Lower leg skin (tissue), 4 donors: ENCODE results near the gene JDP2. TPM values are rescaled to one million over a fixed set of nuclear protein-coding genes. Genes with fewer than 3 reads are reported as not detected.

ENCODE experiments used
- DNase-seq, 2 donors: peaks; one replicate each; pipeline ENCODE4 v3.0.0-alpha.2; 2019; ENCODE audit warnings: low spot score in 2 of 2
- H3K4me3 ChIP-seq: fragments of 200-600 bp; sonication (generic); 2 replicates; pipeline ENCODE4 v1.5.1; 2017; ENCODE audit warnings: mild to moderate bottlenecking, low read depth; ENCODE audit not compliant: poor library complexity, severe bottlenecking
- POLR2A ChIP-seq, 2 donors: fragments of 450-650 bp; IDR thresholded peaks; one replicate each; pipeline ENCODE4 v1.6.1; 2016 to 2017; ENCODE audit warnings: antibody characterized with exemption in 2 of 2, mild to moderate bottlenecking in 1 of 2, moderate library complexity in 1 of 2
- WGBS, 2 donors: methylation state at CpG; one replicate each; pipeline ENCODE4 v1.1.5; 2018; 5-methylcytosine and 5-hydroxymethylcytosine counted together
- intact Hi-C: fragments of 100-400 bp; cut with DNase I; formaldehyde crosslinking; loops from one replicate; pipeline ENCODE4 v1.15.0; 2023; ENCODE audit warnings: low total_unique reads
- total RNA-seq, 4 donors: library from RNA; depleted of rRNA; stranded (reverse); fragments of >200 nt; gene quantifications; one replicate each; pipeline ENCODE4 v1.1.0, GENCODE V29; 2016
- TF ChIP-seq, protein P1 (sequence below), 3 donors: fragments of 450-650 bp; IDR thresholded peaks; one replicate each; pipeline ENCODE4 v1.5.1; 2016; ENCODE audit warnings: antibody characterized with exemption in 3 of 3, mild to moderate bottlenecking in 3 of 3, moderate library complexity in 2 of 3

The JDP2 gene
- total RNA-seq, 4 donors from 2014 or later, result 31.7 to 53.9 (median 36.0) TPM

DNA sequence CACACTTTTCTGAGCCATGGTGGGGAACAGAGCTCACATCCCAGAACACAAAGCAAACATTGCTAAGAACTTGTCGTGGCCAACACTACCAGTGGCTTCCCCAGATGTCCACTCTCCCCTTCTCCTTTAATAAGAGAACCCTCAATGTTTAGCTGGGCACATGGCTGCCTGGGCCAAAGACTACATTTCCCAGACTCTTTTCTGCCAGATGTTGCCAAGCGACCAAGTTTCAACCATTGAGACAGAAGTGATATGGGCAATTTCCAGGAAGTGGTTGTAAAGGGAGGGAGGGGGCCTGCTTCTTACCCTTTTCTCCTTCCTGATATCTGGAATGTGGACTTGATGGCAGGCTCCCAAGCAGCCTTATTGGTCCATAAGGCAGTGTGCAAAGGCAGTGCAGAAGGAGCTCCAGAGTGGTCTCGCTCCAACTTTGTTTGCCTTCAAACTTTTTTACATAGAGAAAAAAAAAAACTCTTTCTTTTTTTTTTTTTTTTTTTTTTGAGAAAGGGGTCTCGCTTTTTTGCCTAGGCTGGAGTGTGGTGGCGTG lies 24.9 kb upstream of the JDP2 start:
- no peak overlapping the region for H3K4me3 ChIP-seq
- no peak for TF ChIP-seq POLR2A (IDR thresholded peaks at IDR 0.05)
- TF ChIP-seq, protein P1, sequence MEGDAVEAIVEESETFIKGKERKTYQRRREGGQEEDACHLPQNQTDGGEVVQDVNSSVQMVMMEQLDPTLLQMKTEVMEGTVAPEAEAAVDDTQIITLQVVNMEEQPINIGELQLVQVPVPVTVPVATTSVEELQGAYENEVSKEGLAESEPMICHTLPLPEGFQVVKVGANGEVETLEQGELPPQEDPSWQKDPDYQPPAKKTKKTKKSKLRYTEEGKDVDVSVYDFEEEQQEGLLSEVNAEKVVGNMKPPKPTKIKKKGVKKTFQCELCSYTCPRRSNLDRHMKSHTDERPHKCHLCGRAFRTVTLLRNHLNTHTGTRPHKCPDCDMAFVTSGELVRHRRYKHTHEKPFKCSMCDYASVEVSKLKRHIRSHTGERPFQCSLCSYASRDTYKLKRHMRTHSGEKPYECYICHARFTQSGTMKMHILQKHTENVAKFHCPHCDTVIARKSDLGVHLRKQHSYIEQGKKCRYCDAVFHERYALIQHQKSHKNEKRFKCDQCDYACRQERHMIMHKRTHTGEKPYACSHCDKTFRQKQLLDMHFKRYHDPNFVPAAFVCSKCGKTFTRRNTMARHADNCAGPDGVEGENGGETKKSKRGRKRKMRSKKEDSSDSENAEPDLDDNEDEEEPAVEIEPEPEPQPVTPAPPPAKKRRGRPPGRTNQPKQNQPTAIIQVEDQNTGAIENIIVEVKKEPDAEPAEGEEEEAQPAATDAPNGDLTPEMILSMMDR (IDR thresholded peaks at IDR 0.05), result no peak
- 95 to 98% methylated on average over 5 of the region's 5 CpGs for WGBS, 2 donors
- DNase-seq, result peak in 1 of 2 donors; percentile 60
- intact Hi-C loops, result no loop called here

DNA sequence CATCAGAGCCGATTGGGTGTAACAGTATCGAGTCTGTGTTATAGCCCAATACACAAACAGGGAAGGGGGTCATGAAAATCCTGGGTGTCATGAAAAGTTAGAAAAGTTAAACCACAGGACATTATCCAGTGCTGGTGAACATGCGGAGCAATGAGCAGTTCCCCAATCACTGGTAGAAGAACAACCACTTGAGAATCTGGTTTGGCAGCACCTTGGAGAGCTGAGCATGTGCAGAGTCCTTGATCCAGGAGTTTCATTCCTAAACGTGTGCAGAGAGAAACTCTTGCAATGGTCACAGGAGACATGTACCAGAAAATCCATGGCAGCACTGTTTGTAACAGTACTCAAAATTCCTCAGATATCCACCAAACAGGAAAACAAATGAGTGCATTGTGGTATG lies 23.0 kb upstream of the JDP2 start:
- DNase-seq, result peak in 1 of 2 donors; percentile 34
- no peak for TF ChIP-seq POLR2A (IDR thresholded peaks at IDR 0.05)
- TF ChIP-seq, protein P1 (IDR thresholded peaks at IDR 0.05), result no peak
- WGBS, 2 donors, result 72 to 77% methylated on average over 4 of the region's 4 CpGs
- H3K4me3 ChIP-seq, result no peak overlapping the region
- intact Hi-C loops, result no loop called here

DNA sequence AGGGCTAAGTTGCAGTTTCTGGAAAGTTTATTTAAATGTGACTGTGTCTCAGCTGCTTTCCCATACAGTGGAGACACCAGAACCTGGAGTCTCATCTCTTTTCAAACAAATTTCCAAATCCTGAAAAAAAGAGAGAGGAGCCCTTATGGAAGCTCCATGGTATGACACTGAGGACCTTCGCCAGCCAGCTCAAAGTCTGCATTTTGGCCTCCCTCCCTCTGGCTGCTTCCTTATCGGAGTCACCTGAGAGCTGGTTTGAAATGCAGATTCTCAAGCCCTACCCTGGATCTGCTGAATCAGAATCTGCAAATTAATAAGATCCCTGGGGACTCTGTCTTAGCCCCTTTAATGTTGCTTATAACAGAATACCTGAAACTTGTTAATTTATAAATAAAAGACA lies 21.7 kb upstream of the JDP2 start:
- peak in 1 of 2 donors; percentile 50 for DNase-seq
- intact Hi-C loops, result no loop called here
- WGBS, 2 donors, result 93 to 95% methylated on average over 2 of the region's 2 CpGs
- TF ChIP-seq, protein P1 (IDR thresholded peaks at IDR 0.05), result no peak
- TF ChIP-seq POLR2A (IDR thresholded peaks at IDR 0.05), result no peak
- H3K4me3 ChIP-seq, result no peak overlapping the region

DNA sequence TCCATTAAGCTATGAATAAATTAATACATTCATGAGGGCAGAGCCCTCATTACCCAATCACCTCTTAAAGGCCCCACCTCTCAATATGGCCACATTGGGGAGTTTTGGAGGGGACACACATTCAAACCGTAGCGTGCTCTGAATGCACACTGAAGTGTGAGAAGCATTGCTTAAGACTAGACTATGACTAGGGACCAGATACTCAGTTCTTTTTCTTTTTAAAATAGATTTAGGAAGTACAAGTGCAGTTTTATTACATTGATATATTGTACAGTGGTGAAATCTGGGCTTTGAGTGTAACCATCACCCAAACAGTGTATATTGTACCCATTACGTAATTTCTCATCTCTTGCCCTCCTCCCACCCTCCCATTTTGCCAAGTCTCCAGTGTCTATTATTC lies 21.0 kb upstream of the JDP2 start:
- 86 to 88% methylated on average over 3 of the region's 3 CpGs for WGBS, 2 donors
- no peak for DNase-seq
- intact Hi-C loops, result no loop called here
- no peak for TF ChIP-seq POLR2A (IDR thresholded peaks at IDR 0.05)
- no peak overlapping the region for H3K4me3 ChIP-seq

DNA sequence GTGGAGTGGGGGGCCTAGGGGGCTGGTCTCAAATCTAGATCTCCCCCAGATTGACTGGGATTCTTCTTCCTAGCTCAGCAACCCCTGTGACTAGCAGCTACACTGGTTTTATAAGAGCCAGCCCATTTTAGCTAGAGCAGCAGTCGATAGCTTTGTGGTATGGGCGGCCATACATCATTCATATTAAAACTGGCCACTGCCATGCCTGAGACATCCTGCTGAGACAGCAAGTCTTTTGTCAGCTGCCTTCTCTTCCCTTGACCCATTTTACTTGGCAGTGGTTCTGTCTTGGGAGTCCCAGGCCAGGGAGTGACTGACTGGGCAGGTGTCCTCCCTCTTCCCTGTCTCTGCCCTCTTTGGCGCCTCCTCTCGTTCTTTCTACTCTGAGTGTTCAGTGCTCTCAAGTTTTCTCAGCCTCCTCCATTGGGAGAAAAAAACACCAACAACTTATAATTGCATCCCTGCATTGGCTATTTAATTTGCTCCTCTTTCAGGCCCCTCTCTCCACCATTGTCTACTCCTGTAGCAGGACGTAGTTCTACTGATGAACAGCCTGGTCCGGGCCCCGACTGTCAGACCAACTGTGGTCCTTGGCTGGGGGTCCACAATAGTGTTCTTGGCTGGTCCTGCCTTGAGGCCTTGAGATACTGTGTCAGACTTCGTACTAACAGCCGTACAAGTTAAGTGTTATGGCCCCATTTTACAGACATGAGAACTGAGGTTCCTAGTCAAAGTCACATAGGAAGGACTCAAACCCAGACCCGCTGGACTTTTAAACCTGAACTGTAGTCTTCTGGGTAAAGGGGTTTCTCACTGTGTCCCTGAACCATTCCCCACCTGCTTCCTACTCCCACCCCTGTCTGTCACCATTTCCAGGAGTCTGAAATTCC lies 18.3 kb upstream of the JDP2 start:
- peak in 1 of 2 donors; percentile 46 for DNase-seq
- intact Hi-C loops, result no loop called here
- WGBS, 2 donors, result 89 to 90% methylated on average over 10 of the region's 10 CpGs
- TF ChIP-seq POLR2A (IDR thresholded peaks at IDR 0.05), result no peak
- TF ChIP-seq, protein P1 (IDR thresholded peaks at IDR 0.05), result no peak
- no peak overlapping the region for H3K4me3 ChIP-seq

DNA sequence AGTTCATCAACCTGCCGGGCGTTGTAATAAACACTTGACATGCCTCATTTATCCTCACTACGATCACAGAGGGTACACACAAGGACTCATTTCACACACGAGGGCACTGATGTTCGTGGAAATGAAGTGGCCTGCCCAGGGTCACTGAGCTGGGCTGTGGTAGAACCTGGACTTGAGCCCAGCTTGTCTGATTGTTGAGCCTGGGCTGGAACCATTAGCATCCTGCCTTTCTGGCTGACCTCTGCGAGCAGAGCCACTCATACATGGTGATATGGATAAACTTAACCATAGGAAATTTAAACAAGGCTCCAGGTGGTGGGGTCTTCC lies 16.6 kb upstream of the JDP2 start:
- intact Hi-C loops, result no loop called here

More for the DNA sequence above, 16.6 kb upstream of the JDP2 start:
- DNase-seq, result peak in 1 of 2 donors; percentile 40
- no peak overlapping the region for H3K4me3 ChIP-seq
- 91 to 92% methylated on average over 6 of the region's 6 CpGs for WGBS, 2 donors
- TF ChIP-seq, protein P1 (IDR thresholded peaks at IDR 0.05), result no peak
- no peak for TF ChIP-seq POLR2A (IDR thresholded peaks at IDR 0.05)
